Chondrocyte (in vitro differentiated cells): ENCODE data around the gene NRXN2. TPM values are rescaled to one million over a fixed set of nuclear protein-coding genes. Genes with fewer than 3 reads are reported as not detected.

ENCODE experiments used
- DNase-seq: peaks from one replicate; pipeline ENCODE4 v3.0.0; 2021; ENCODE audit warnings: mixed read lengths, low spot score
- H3K27ac Mint-ChIP-seq: one replicate; pipeline ENCODE4 v1.8.0; 2021; ENCODE audit warnings: mild to moderate bottlenecking, moderate library complexity, mixed read lengths; ENCODE audit not compliant: unreplicated experiment
- H3K27me3 Mint-ChIP-seq: 2 replicates; pipeline ENCODE4 v1.8.0; 2021; ENCODE audit warnings: low read depth, mixed read lengths
- H3K36me3 Mint-ChIP-seq: 2 replicates; pipeline ENCODE4 v1.8.0; 2021; ENCODE audit warnings: low read depth, mixed read lengths
- H3K4me1 Mint-ChIP-seq: 2 replicates; pipeline ENCODE4 v1.8.0; 2021; ENCODE audit warnings: low read depth, mild to moderate bottlenecking, mixed read lengths
- H3K4me3 Mint-ChIP-seq: one replicate; pipeline ENCODE4 v1.8.0; 2021; ENCODE audit warnings: mild to moderate bottlenecking, moderate library complexity, mixed read lengths; ENCODE audit not compliant: unreplicated experiment
- H3K9me3 Mint-ChIP-seq: 2 replicates; pipeline ENCODE4 v1.8.0; 2021; ENCODE audit warnings: low read depth, mixed read lengths
- CTCF ChIP-seq: fragments of 200-600 bp; sonication (generic); IDR thresholded peaks from 2 replicates; pipeline ENCODE4 v1.5.0; 2021; ENCODE audit warnings: antibody characterized with exemption, mild to moderate bottlenecking, moderate library complexity
- total RNA-seq: library from RNA; stranded (reverse); gene quantifications from 3 replicates; pipeline ENCODE4 v1.2.1, GENCODE V29; 2021

Gene NRXN2
- total RNA-seq, 1 donor from 2014 or later, result 1.8 TPM

- Mint-ChIP-seq H3K4me3 (no peak overlapping the region), H3K9me3 (no peaks in the 10 kb centered on the region), H3K27me3 (no peaks in the 10 kb centered on the region), H3K36me3 (peaks cover 66% of the 10 kb centered on the region), H3K27ac (peak overlapping the region; percentile 36), H3K4me1 (peaks cover 15% of the 10 kb centered on the region)
- DNase-seq, result no peak
- TF ChIP-seq CTCF, result no peak
Measured at GRCh38 chr11:64768300-64768694, 45.3 kb upstream of the NRXN2 start.

GRCh38 chr11:64767344-64768299 lies 44.6 kb upstream of the NRXN2 start:
- DNase-seq, result peak; percentile 87
- Mint-ChIP-seq H3K9me3 (no peaks in the 10 kb centered on the region), H3K4me3 (no peak overlapping the region), H3K4me1 (peaks cover 20% of the 10 kb centered on the region), H3K36me3 (peaks cover 67% of the 10 kb centered on the region), H3K27me3 (no peaks in the 10 kb centered on the region), H3K27ac (peak overlapping the region; percentile 36)
- TF ChIP-seq CTCF, result peak; percentile 86

- Mint-ChIP-seq H3K36me3 (peaks cover 65% of the 10 kb centered on the region), H3K4me1 (peaks cover 25% of the 10 kb centered on the region), H3K27me3 (no peaks in the 10 kb centered on the region), H3K4me3 (no peak overlapping the region), H3K27ac (no peak overlapping the region), H3K9me3 (no peaks in the 10 kb centered on the region)
- no peak for TF ChIP-seq CTCF
- DNase-seq, result peak; percentile 49
Measured at GRCh38 chr11:64766881-64767280, 43.9 kb upstream of the NRXN2 start.

GRCh38 chr11:64765851-64766665 lies 43.1 kb upstream of the NRXN2 start:
- Mint-ChIP-seq H3K27ac (no peak overlapping the region), H3K4me3 (no peak overlapping the region), H3K36me3 (peaks cover 60% of the 10 kb centered on the region), H3K9me3 (no peaks in the 10 kb centered on the region), H3K27me3 (no peaks in the 10 kb centered on the region), H3K4me1 (peaks cover 25% of the 10 kb centered on the region)
- TF ChIP-seq CTCF, result no peak
- peak; percentile 79 for DNase-seq

- Mint-ChIP-seq H3K4me1 (peaks cover 31% of the 10 kb centered on the region), H3K27ac (peak overlapping the region; percentile 36), H3K27me3 (no peaks in the 10 kb centered on the region), H3K9me3 (no peaks in the 10 kb centered on the region), H3K36me3 (peaks cover 55% of the 10 kb centered on the region), H3K4me3 (no peak overlapping the region)
- DNase-seq, result peak; percentile 64
- TF ChIP-seq CTCF, result peak; percentile 44
Measured at GRCh38 chr11:64765291-64765850, 42.4 kb upstream of the NRXN2 start.
